ENCODE results near the gene PAPPA2.

Gene PAPPA2

DNA sequence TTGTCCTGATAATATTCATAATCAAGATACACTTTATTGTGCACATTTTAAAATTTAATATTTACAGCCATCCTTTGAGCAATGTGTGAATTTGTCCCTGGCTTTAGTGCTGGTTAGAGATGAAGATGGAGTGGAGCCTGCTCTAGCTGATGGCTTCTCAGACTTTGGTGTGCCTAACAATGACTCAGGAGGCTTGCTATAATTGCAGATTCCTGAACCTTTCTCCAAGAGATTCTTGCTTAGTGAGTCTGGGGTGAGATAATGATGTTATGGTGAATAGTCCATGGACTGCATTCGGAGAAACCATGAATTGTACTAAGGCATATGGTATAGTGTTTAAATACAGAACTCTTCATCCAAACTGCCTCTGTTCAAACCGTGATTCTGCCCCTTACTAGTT is 307.1 kb downstream of the PAPPA2 start:
- DNase-seq (ENCODE audit: low spot score): peak; percentile 24

- no peak for DNase-seq (ENCODE audit: low spot score)
Measured at GRCh38 chr1:176773038-176773437, 310.1 kb downstream of the PAPPA2 start.

DNA sequence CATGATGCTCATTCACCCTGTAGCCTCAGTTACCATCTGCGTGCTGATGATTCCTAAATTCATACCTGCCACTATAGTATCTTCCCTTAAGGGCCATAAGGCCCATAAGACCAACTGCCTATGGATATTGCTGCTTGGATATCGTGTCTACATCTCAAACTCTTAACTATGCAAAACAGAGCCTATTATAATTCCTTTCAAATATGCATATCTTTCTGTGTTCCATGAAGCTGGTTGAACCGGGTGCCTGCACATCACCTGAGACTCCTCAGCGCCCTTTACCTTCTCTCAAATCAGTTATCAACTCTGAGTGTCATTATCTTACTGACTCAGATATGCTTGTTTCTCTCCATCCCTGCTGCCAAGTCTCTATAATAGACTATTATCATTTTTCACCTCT is 311.2 kb downstream of the PAPPA2 start:
- no peak for DNase-seq (ENCODE audit: low spot score)

DNA sequence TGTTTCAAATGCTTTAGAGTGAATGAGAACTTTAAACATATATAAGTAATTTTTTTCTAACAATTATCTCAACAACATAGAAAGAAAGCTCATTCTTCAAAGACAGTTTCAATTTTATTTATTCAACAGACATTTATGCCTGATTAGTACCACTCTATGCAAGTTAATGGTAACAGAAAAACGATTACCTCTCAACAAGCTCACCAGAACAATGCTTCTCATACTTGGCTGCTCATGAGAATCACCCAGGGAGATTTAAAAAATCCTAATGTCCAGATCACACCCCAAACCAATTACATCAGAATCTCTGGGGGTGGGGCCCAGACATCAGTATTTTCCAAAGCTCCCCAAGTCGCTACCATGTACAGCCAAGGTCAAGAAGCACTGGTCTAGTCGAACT is 312.4 kb downstream of the PAPPA2 start:
- no peak for DNase-seq (ENCODE audit: low spot score)

- DNase-seq (ENCODE audit: low spot score): no peak
Measured at GRCh38 chr1:176775996-176776395, 313.0 kb downstream of the PAPPA2 start.

- no peak for DNase-seq (ENCODE audit: low spot score)
Measured at GRCh38 chr1:176778056-176778455, 315.1 kb downstream of the PAPPA2 start.

DNA sequence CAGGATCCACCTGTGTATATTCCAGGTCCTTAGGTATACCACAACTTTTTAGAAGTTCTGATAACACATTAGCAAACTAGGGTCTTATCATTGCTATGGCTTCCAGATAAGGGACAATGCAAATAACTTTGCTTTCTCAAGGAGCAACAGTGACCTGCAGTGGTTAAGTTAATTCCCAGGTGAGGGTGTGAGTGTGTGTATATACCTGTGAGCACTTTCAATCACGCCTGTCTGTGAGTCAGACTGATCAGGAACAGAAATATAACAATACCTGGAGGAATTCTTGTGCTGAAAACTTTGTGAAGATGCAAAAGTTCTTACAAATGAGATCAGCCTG is 317.0 kb downstream of the PAPPA2 start:
- DNase-seq (ENCODE audit: low spot score): no peak

DNA sequence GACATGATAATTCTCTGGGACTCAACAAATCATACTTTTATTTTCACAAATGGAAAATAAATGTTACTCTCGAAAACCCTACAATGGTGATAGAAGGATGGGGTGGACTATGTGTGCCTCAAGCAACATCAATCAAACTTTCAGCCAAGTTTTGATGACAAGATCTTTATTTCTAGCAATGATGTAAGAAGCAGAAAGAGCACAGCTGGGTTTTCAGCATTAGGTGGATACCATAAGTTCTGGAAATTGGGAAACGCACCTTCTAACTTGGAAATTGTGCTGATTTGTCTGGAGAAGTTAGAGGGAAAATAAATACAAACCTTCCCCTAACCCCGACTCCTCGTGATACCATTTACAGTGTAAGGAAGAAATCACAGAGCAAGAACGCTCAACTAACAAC is 320.3 kb downstream of the PAPPA2 start:
- DNase-seq (ENCODE audit: low spot score): no peak

DNA sequence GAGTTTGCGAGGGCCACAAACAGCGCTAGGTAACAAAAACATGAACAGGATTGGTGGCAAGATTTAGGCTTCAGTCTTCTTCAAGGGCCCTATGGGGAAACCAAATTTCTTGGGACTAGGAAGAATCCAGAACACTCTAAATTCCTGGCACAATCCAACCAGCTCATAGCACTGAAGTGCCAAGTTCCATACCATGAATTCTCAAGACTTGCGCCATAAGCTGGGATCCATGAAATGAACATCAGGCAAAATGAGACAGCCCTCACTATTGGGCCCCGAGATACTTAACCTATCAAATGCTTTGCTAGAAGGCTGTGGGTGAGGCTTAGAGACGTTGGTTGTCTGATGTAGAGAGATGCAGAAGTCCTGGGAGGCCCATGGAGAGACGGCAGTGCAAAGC is 322.1 kb downstream of the PAPPA2 start:
- no peak for DNase-seq (ENCODE audit: low spot score)

GRCh38 chr1:176785791-176786190 is 322.8 kb downstream of the PAPPA2 start:
- DNase-seq (ENCODE audit: low spot score): no peak

- no peak for DNase-seq (ENCODE audit: low spot score)
Measured at GRCh38 chr1:176786274-176786673, 323.3 kb downstream of the PAPPA2 start.

GRCh38 chr1:176789571-176790090 is 326.7 kb downstream of the PAPPA2 start:
- peak; percentile 70 for DNase-seq (ENCODE audit: low spot score)

GRCh38 chr1:176790786-176791185 is 327.8 kb downstream of the PAPPA2 start:
- DNase-seq (ENCODE audit: low spot score): no peak

DNA sequence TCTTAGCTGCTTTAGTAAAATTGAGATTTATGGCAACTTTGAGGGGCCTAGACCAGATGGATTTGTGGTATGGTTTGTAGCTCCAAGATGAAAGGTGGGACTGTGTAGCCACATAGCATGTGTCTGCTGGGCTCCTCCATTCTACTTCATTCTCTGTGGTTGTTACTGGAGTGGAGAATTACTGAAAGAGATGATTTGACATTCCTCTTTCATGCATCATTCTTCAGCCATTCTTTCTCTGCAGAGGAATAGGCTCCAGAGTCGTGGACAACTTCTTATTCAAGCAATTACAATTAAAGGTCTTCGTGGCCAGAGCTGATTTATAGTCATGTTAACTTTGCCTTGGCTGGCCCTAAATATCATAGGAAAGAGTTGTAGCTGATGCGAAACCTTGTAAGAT is 328.9 kb downstream of the PAPPA2 start:
- peak; percentile 62 for DNase-seq (ENCODE audit: low spot score)

DNA sequence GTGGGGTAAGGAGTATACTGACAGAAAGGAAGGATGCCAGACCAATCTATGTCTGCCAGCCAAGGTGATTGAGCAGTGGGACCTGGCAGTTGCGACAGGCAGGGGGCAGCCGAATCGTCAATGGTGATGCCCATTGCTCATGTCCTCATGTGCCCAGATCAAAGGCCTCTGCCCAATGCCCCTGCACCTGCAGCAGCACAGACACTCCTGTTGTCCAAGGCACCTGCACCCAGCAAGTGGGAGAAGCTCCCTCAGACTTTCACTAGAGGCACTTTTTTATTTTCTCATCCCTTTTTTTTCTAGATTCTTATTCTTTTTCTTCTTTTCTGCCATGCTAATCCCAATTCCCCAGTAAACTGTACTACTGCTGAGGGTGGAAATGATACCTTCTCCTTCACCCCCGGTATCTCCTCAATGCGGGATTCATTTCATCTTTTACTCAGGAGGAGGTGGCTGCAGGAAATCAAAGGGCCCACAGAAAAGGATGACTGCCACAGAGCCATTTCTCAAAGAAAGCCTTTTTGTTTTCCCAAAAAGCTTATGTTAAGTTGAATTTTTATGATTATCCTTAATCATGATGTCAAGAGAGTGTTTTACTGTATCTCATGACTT is 332.0 kb downstream of the PAPPA2 start:
- no peak for DNase-seq (ENCODE audit: low spot score)

DNA sequence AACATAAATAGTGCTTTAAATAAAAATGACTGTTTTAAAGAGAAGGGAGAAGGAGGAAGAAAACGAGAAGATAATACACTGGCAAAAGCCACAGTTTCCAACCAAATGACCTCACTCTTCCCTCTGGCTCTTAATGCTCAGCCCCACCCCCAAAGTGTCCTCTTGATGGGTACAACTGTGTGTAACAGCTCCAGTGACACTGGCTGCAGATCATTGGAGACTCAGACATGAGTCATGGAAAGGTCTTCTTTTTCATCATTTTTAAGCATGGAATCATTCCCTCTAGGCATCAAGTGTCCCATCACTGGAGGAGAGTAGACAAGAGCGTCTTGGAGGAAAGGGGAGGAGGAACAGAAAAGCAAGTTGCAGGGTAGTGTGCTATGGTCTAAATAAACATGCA is 333.0 kb downstream of the PAPPA2 start:
- DNase-seq (ENCODE audit: low spot score): no peak

DNA sequence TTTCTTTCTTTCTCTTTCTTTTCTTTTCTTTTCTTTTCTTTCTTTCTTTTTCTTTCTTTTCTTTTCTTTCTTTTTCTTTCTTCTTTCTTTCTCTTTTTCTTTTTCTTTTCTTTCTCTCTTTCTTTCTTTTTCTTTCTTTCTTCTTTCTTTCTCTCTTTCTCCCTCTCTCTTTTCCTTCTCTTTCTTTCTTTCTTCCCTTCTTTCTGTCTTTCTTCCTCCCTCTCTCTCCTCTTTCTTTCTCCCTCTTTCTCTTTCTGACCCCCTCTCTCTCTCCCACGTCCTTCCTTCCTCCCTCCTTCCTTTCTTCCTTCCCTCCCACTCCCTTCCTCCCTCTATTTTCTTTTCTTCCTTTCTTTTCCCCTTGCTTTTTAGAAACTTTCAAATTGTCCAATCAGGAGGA is 333.6 kb downstream of the PAPPA2 start:
- no peak for DNase-seq (ENCODE audit: low spot score)

GRCh38 chr1:176799327-176799726 is 336.4 kb downstream of the PAPPA2 start:
- DNase-seq (ENCODE audit: low spot score): no peak

- DNase-seq (ENCODE audit: low spot score): no peak
Measured at GRCh38 chr1:176800978-176801513, 338.1 kb downstream of the PAPPA2 start.

DNA sequence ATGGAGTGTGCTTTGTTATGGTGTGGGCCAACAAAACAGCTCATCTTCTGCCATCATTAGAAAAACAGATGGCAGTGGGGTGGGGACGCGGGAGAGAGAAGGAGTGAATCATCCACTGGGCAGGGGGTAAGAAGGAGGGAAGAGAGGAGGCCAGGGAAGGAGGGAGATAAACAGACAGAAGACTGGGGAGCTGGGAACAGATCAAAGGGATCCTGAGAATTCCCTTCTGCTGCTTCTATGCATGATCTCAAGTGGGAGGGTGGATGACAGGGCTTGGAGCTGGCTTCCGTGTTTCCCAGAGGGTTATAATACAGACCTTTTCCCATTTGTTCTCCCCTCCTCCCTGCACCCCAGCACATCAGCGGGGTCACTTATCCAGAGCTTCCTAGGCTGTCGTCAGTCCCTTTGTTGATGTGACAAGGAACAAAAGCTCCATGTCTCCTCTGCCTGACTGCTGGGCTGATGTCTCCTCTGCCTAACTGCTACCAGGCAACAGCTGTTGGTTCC is 338.6 kb downstream of the PAPPA2 start:
- DNase-seq (ENCODE audit: low spot score): peak; percentile 50

DNA sequence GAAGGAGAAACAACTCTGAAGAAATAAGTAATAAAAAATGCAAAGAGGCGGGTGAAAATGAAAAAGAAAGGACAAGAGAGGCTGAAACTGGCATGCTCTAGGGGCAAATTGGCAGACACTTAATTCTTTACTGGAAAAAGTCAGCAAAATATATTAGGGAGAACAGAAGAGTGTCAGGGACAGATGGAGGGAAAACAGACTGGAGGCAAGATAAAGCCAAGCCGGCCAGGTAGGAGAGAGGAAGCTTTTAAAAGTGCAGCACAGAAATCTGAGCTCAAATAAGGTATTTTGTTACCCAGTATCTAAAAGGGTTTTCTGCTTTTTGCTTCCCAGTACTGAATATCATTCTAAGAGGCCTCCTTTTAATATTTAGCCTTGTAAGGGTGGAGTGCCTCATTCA is 339.3 kb downstream of the PAPPA2 start:
- no peak for DNase-seq (ENCODE audit: low spot score)

- no peak for DNase-seq (ENCODE audit: low spot score)
Measured at GRCh38 chr1:176803042-176803441, 340.1 kb downstream of the PAPPA2 start.

- no peak for DNase-seq (ENCODE audit: low spot score)
Measured at GRCh38 chr1:176803596-176803995, 340.6 kb downstream of the PAPPA2 start.

DNA sequence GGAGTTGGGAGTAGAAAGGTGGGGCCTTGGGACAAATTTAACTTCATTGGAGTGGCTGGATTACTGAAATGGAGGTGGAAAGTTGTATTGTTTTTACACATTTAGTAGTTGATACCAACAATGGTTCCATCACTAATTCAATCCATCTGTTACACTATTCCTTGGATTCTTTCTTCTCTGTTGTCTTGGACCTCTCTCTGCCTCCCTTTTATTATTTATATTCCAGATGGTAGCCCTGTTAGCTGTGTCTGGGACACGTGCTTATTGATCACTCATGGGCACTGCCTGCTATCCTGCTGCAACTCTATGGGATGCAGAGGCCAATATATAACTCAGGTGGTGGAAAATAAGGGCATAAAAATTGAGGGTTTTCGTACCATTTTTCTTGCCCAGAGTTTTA is 346.3 kb downstream of the PAPPA2 start:
- no peak for DNase-seq (ENCODE audit: low spot score)

Measured in GM03348 (cell line).